Fibroblast of lung (primary cell): ENCODE data around the gene MRFAP1L1.

Experiments
- CTCF ChIP-seq, 2 donors: IDR thresholded peaks in 1 of 2; conservative IDR thresholded peaks in 1 of 2; 1 replicate in 1 of 2; 2 replicates in 1 of 2; pipeline ENCODE4 v1.5.1; 2011 to 2012; ENCODE audit warnings: low read length in 2 of 2, control low read depth in 1 of 2, inconsistent platforms in 1 of 2, low read depth in 1 of 2, mild to moderate bottlenecking in 1 of 2
- EZH2 ChIP-seq: IDR thresholded peaks from 2 replicates; pipeline ENCODE4 v1.5.1; 2012; ENCODE audit warnings: low read length, control low read depth, mild to moderate bottlenecking; ENCODE audit errors: missing control alignments

DNA sequence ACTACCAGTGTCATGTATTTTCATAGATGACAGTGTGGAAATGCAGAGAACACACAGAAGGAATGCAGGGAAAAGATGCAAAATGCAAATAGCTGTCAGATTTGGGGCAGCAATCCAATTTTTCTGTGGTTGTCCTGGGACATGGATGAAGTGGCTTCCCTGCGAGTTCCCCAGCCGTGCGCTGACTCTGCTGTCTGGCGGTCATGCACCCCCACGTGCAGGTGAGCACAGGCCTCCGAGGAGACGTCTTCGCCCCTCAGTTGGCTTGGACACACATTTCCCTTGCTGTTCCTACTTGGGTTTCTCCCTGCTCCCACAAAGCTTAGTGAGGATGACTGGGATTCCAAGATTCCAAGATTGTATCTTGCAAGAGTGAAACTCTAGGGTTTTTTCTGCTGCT lies 30.7 kb upstream of the MRFAP1L1 start:
- no peak for TF ChIP-seq CTCF (conservative IDR thresholded peaks at IDR 0.05 in 1 of 2, IDR thresholded peaks at IDR 0.05 in 1 of 2; ENCODE audit: low read depth in 1 of 2, low read length in 2 of 2)
- TF ChIP-seq EZH2: no peak
